Measurements from ENCODE around the gene CD74.

CD74 gene

DNA sequence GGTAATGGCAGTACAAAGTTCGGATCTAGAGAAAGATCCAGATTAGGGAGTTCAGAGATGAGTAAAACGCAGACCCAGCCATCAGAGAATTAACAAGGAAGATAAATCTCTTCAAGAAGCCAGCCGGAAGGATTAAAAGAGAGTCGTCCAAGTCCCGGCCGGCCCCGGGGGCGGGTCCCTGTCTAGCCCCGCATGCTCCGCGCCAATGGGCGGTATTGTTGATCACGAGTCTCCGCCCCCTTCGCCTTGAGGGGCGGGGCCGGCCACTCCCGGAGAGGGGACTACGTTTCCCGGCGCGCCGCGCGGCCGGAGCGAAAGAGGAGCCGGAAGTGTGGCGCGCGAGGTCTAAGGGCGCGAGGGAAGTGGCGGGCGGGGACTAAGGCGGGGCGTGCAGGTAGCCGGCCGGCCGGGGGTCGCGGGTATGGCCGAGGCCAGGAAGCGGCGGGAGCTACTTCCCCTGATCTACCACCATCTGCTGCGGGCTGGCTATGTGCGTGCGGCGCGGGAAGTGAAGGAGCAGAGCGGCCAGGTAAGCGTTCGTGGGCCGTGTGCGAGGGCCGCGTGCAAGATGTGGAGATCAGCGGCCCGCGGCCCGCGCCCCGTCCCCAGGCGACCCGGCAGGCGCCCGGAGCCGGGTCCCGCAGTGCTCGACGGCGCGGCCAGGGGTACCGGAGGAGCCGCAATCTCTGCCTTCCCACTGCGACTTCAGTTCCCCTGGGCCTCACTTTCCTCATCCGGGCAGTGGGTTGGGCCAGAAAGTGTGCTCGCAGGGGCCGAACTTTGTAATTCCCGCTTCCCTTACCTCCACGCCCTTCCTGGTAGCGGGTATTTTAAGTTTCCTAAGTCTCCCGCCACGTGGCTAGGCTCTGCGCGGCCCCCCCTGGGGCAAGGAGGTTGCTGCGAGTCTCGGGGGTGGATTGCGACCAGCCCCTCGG lies 55.1 kb downstream of the CD74 start, which contains the start of gene TCOF1:
TCOF1 (plus strand) TSS at position 372 of the 935 bp plus-strand sequence; CDS start at position 422, 50 bp downstream.
- peak; percentile 96 to 97 for DNase-seq

GRCh38 chr5:150356575-150357294 lies 56.0 kb downstream of the CD74 start:
- no peak for DNase-seq

DNA sequence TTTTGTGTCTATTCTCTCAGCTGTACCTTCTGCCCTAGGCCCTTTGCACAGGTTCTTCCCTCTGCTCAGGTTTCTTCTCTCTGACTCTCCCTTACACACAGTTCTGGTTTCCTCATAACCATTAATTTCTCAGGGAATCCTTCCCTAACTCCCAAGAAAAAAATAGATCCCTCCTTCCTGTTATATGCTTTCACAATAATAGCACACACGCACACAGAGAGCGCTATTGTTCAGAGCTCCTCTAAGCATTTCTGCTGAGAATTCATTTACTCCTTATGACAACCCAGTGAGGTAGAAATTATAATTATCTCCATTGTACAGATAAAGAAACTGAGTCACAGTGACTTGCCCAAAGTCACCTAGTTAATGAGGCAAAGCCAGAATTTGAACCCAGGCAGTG lies 56.9 kb downstream of the CD74 start:
- DNase-seq, result no peak

GRCh38 chr5:150353032-150353675 lies 59.6 kb downstream of the CD74 start:
- DNase-seq, result no peak

GRCh38 chr5:150352244-150353031 lies 60.3 kb downstream of the CD74 start:
- no peak for DNase-seq
